ENCODE measurements around the gene ASB15. TPM values are rescaled to one million over a fixed set of nuclear protein-coding genes. Genes with fewer than 3 reads are reported as not detected.

The ASB15 gene
- total and polyA plus RNA-seq, 12 donors: 0.99 to 80.6 (median 53.4) TPM

- TF ChIP-seq CTCF (IDR thresholded peaks at IDR 0.05): peak in 7 of 9 donors; percentile 53 to 73 (median 63)
- Histone ChIP-seq H3K4me1 (peaks cover 0 to 48% (median 20%) of the 10 kb centered on the region in 9 donors), H3K36me3 (peaks cover 0 to 57% (median 6%) of the 10 kb centered on the region in 9 donors), H3K9me3 (no peaks in the 10 kb centered on the region), H3K27ac (peak overlapping the region in 5 of 10 donors; percentile 15 to 75 (median 69)), H3K4me3 (no peak overlapping the region), H3K27me3 (no peaks in the 10 kb centered on the region)
- peak in 4 of 8 donors; percentile 36 to 59 (median 48) for ATAC-seq
- intact Hi-C loops (cut with DNase I): loop anchor here in 9 of 10 donors (2.0 to 10.0 kb wide), 7 partner anchors 45 to 190 kb away; partner anchors contain the start of gene WASL (in 1 of the 9)
- DNase-seq: no peak
- 73 to 78% methylated on average over 1 of the region's 1 CpG for WGBS, 2 donors
Measured at GRCh38 chr7:123682690-123683089, 81.1 kb downstream of the ASB15 start.

- intact Hi-C loops (cut with DNase I): loop anchor here in 4 of 10 donors (2.0 to 10.0 kb wide), 4 partner anchors 58 to 178 kb away; partner anchors contain the start of gene WASL (in 1 of the 4)
- WGBS, 2 donors: 94 to 97% methylated on average over 2 of the region's 2 CpGs
- H3K27me3 ChIP-seq: no peaks in the 10 kb centered on the region
- H3K4me3 ChIP-seq: no peak overlapping the region
- ATAC-seq: no peak
- H3K27ac ChIP-seq: no peak overlapping the region
- H3K36me3 ChIP-seq: peaks cover 0 to 92% (median 33%) of the 10 kb centered on the region in 9 donors
- peaks cover 0 to 11% (median 7%) of the 10 kb centered on the region in 9 donors for H3K4me1 ChIP-seq
- TF ChIP-seq CTCF (IDR thresholded peaks at IDR 0.05): no peak
- no peaks in the 10 kb centered on the region for H3K9me3 ChIP-seq
- no peak for DNase-seq
Measured at GRCh38 chr7:123687161-123687560, 85.5 kb downstream of the ASB15 start.

GRCh38 chr7:123687727-123688126, 86.1 kb downstream of the ASB15 start:
- Histone ChIP-seq H3K27me3 (no peaks in the 10 kb centered on the region), H3K4me1 (peaks cover 0 to 5% (median 3%) of the 10 kb centered on the region in 9 donors), H3K9me3 (no peaks in the 10 kb centered on the region), H3K36me3 (peaks cover 0 to 95% (median 37%) of the 10 kb centered on the region in 9 donors), H3K27ac (no peak overlapping the region), H3K4me3 (no peak overlapping the region)
- DNase-seq (no peak), ATAC-seq (no peak)
- no peak for TF ChIP-seq CTCF (IDR thresholded peaks at IDR 0.05)
- 93 to 97% methylated on average over 1 of the region's 1 CpG for WGBS, 2 donors
- intact Hi-C loops (cut with DNase I): loop anchor here in 4 of 10 donors (2.0 to 10.0 kb wide), 4 partner anchors 57 to 177 kb away; partner anchors contain the start of gene WASL (in 1 of the 4)

Other genes starting within 250 kb of the ASB15 start
- under 1 TPM; 0.17 to 0.83 (median 0.53) TPM for gene IQUB, start 67.2 kb upstream of the ASB15 start, total RNA-seq
- gene IQUB, start 67.2 kb upstream of the ASB15 start, polyA plus RNA-seq: under 1 TPM; 0.13 to 0.15 TPM
- 100 to 1,000 TPM; 185 to 358 (median 281) TPM for gene NDUFA5, start 44.0 kb upstream of the ASB15 start, total RNA-seq
- gene NDUFA5, start 44.0 kb upstream of the ASB15 start, polyA plus RNA-seq: 100 to 1,000 TPM; 123 to 491 TPM
- gene LMOD2, start 54.0 kb downstream of the ASB15 start, total RNA-seq: 1,000 to 10,000 TPM in 6 of 10 donors, 100 to 1,000 TPM in 4; 195 to 2,841 (median 1,290) TPM
- gene LMOD2, start 54.0 kb downstream of the ASB15 start, polyA plus RNA-seq: 100 to 1,000 TPM; 115 to 281 TPM
- 10 to 100 TPM; 21.6 to 30.0 (median 25.2) TPM for gene WASL, start 147.2 kb downstream of the ASB15 start, total RNA-seq
- gene WASL, start 147.2 kb downstream of the ASB15 start, polyA plus RNA-seq: 10 to 100 TPM; 10.7 to 15.0 TPM
- under 1 TPM in 3 of 10 donors, not detected in 7; 0.34 to 0.88 (median 0.38) TPM for gene HYAL4, start 243.3 kb downstream of the ASB15 start, total RNA-seq
- under 1 TPM in 1 of 2 donors, not detected in 1; 0.03 TPM for gene HYAL4, start 243.3 kb downstream of the ASB15 start, polyA plus RNA-seq